ENCODE data around the gene FYB1. TPM values are rescaled to one million over a fixed set of nuclear protein-coding genes. Genes with fewer than 3 reads are reported as not detected.

FYB1 gene, protein sequence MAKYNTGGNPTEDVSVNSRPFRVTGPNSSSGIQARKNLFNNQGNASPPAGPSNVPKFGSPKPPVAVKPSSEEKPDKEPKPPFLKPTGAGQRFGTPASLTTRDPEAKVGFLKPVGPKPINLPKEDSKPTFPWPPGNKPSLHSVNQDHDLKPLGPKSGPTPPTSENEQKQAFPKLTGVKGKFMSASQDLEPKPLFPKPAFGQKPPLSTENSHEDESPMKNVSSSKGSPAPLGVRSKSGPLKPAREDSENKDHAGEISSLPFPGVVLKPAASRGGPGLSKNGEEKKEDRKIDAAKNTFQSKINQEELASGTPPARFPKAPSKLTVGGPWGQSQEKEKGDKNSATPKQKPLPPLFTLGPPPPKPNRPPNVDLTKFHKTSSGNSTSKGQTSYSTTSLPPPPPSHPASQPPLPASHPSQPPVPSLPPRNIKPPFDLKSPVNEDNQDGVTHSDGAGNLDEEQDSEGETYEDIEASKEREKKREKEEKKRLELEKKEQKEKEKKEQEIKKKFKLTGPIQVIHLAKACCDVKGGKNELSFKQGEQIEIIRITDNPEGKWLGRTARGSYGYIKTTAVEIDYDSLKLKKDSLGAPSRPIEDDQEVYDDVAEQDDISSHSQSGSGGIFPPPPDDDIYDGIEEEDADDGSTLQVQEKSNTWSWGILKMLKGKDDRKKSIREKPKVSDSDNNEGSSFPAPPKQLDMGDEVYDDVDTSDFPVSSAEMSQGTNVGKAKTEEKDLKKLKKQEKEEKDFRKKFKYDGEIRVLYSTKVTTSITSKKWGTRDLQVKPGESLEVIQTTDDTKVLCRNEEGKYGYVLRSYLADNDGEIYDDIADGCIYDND
- 1 to 10 TPM; 2.4 to 8.9 (median 3.6) TPM for total RNA-seq
- 10 to 100 TPM in 1 of 2 donors, 1 to 10 TPM in 1; 1.1 to 12.4 TPM for polyA plus RNA-seq
- long read RNA-seq, donor 1, partial matches to known transcripts = 1 of 3 reads
- long read RNA-seq, donor 1, other reads (novel, unspliced or antisense) = 2 of 3 reads
- long read RNA-seq, donor 2 = 0 reads
- long read RNA-seq, donor 3, partial matches to known transcripts = 4 of 6 reads
- long read RNA-seq, donor 3, other reads (novel, unspliced or antisense) = 0 of 6 reads

DNA sequence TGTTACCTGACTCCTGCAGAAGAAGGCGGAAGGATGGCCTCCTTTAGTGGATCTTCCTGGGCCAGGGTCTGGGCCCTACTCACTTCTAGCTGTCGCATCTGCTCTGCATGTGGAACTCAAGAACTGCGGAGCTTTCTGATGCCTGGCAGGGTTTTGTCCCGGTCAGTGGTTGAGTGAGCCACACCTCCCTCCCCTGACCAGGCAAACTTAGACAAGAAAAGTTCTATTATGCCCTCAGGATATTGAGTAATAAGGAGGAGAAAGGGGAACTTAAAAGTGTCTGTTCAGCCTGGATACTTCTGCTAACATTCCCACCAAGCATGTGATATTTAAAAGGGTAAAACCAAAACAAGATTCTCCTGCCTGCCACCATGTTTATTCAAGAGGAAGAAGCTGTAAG, at the start of gene FYB1:
FYB1 (minus strand) TSS at position 127 of the 400 bp plus-strand sequence. CDS start 16,603 bp downstream, outside the sequence.
- Histone ChIP-seq H3K27ac (no peak within 1 kb of the TSS), H3K9me3 (no peaks in the 10 kb centered on the region), H3K36me3 (no peaks in the 10 kb centered on the region), H3K4me1 (ENCODE audit: insufficient read depth) (no peaks in the 10 kb centered on the region), H3K4me3 (no peak within 1 kb of the TSS), H3K27me3 (no peaks in the 10 kb centered on the region)
- intact Hi-C loops (cut with DNase I) = loop anchor here in 3 of 4 donors (2.0 to 10.0 kb wide), 3 partner anchors 345 to 353 kb away; no protein-coding TSS in a partner anchor
- no peak for DNase-seq
- WGBS, 3 donors = 63 to 90% (median 89%) methylated on average over 4 of the region's 4 CpGs
- no peak for TF ChIP-seq EP300 (IDR thresholded peaks at IDR 0.05)
- TF ChIP-seq POLR2A (IDR thresholded peaks at IDR 0.05) = no peak
- TF ChIP-seq, protein P1, sequence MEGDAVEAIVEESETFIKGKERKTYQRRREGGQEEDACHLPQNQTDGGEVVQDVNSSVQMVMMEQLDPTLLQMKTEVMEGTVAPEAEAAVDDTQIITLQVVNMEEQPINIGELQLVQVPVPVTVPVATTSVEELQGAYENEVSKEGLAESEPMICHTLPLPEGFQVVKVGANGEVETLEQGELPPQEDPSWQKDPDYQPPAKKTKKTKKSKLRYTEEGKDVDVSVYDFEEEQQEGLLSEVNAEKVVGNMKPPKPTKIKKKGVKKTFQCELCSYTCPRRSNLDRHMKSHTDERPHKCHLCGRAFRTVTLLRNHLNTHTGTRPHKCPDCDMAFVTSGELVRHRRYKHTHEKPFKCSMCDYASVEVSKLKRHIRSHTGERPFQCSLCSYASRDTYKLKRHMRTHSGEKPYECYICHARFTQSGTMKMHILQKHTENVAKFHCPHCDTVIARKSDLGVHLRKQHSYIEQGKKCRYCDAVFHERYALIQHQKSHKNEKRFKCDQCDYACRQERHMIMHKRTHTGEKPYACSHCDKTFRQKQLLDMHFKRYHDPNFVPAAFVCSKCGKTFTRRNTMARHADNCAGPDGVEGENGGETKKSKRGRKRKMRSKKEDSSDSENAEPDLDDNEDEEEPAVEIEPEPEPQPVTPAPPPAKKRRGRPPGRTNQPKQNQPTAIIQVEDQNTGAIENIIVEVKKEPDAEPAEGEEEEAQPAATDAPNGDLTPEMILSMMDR (IDR thresholded peaks at IDR 0.05) = no peak

DNA sequence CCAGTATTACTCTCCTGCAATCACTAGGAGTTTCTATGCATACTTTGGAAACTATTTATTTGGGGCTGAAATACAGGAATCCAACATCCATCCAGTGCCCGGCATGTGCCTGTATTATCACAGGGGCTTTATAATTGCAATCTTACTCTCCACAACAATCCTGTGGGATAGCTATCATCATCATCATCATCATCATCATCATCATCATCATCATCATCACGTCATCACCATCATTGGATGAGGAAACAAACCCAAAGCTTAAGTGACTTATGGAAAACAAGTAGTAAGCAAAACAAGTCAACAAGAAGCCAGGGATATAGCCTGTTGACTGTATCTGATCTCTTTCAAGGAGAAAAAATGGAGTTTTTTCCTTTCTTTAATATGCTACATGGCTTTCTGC, 47.8 kb upstream of the FYB1 start:
- no peaks in the 10 kb centered on the region for H3K36me3 ChIP-seq
- no peak overlapping the region for H3K4me3 ChIP-seq
- WGBS, 3 donors = 89 to 91% (median 90%) methylated on average over 2 of the region's 2 CpGs
- no peaks in the 10 kb centered on the region for H3K27me3 ChIP-seq
- no peak overlapping the region for H3K27ac ChIP-seq
- TF ChIP-seq, protein P1 (IDR thresholded peaks at IDR 0.05) = no peak
- TF ChIP-seq POLR2A (IDR thresholded peaks at IDR 0.05) = no peak
- no peak for TF ChIP-seq EP300 (IDR thresholded peaks at IDR 0.05)
- H3K9me3 ChIP-seq = no peaks in the 10 kb centered on the region
- DNase-seq = no peak
- intact Hi-C loops (cut with DNase I) = no loop called here
- no peaks in the 10 kb centered on the region for H3K4me1 ChIP-seq (ENCODE audit: insufficient read depth)

DNA sequence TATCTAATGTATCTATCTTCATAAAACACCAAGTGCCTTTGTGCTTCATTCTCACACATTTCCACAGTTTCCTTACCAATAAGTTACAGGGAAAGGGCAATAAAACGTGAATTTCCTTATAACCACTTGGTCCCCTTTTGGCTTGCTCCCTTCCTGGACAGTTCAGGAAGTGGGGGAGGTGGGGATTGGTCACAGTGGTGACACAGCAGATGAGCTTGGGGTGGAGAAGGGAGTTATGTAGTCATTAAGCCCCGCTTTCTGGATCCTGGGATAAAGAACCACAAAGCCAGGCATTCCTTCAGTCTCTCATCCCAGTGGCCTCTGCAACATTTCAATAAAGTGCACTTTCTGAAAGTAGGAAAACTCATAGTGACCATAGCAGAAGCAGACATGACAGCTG, 47.1 kb upstream of the FYB1 start:
- H3K27me3 ChIP-seq = no peaks in the 10 kb centered on the region
- no peak overlapping the region for H3K27ac ChIP-seq
- intact Hi-C loops (cut with DNase I) = no loop called here
- no peaks in the 10 kb centered on the region for H3K4me1 ChIP-seq (ENCODE audit: insufficient read depth)
- H3K9me3 ChIP-seq = no peaks in the 10 kb centered on the region
- WGBS, 3 donors = 0 to 47% (median 1%) methylated on average over 2 of the region's 2 CpGs
- H3K36me3 ChIP-seq = no peaks in the 10 kb centered on the region
- DNase-seq = no peak
- no peak for TF ChIP-seq POLR2A (IDR thresholded peaks at IDR 0.05)
- TF ChIP-seq, protein P1 (IDR thresholded peaks at IDR 0.05) = no peak
- H3K4me3 ChIP-seq = no peak overlapping the region

DNA sequence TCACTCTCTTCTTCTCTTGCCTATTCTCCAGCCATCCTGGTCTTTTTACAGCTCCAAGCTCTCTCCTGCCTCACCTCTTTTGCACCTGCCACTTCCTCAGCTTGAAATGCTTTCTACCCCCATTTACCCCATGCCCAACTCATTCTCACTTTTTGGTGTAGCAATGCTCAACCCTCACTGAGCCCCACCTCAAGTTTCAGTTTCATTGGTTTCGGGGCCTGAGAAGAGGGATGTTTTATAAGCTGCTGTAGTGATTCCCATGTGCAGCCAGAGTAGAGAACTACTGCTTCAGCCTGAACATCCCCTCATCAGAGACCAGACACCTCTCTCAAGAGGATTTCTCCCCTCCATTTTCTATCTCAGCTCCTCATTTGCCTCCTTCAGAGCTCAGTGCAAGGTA, 45.2 kb upstream of the FYB1 start:
- 88 to 96% (median 96%) methylated on average over 1 of the region's 1 CpG for WGBS, 3 donors
- Histone ChIP-seq H3K27ac (no peak overlapping the region), H3K4me3 (no peak overlapping the region), H3K27me3 (no peaks in the 10 kb centered on the region), H3K9me3 (no peaks in the 10 kb centered on the region), H3K4me1 (ENCODE audit: insufficient read depth) (no peaks in the 10 kb centered on the region), H3K36me3 (no peaks in the 10 kb centered on the region)
- intact Hi-C loops (cut with DNase I) = no loop called here
- TF ChIP-seq, protein P1 (IDR thresholded peaks at IDR 0.05) = no peak
- TF ChIP-seq POLR2A (IDR thresholded peaks at IDR 0.05) = no peak
- TF ChIP-seq EP300 (IDR thresholded peaks at IDR 0.05) = no peak
- no peak for DNase-seq
